GM21390 (cell line): ENCODE measurements around the gene ASIC2.

Experiments used
- ATAC-seq: cut with Tn5 transposase; IDR thresholded peaks from one replicate; pipeline ENCODE4 v1.9.1; 2021; ENCODE audit not compliant: unreplicated experiment

ASIC2 gene

DNA sequence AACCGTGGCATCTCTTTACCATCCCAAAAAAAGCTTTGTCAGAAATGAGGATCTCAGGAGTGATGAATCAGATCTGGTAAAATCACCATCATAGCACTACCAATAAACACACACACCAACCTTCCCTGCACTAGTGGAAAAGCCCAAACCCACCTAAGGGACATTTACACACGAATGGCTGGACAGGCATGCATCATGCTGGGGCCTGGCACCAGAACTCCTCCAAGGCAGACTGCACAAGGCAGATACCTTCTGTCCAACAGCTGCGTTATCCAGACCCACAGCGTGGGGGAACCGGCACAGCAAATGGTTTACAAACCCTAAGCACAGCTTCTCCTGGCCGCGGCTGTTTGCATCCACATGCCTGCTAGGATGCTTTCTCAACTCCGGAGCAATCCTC, 2.8 kb downstream of the ASIC2 start:
- no peak for ATAC-seq

GRCh38 chr17:33288954-33289353, 4.1 kb downstream of the ASIC2 start:
- ATAC-seq = no peak

DNA sequence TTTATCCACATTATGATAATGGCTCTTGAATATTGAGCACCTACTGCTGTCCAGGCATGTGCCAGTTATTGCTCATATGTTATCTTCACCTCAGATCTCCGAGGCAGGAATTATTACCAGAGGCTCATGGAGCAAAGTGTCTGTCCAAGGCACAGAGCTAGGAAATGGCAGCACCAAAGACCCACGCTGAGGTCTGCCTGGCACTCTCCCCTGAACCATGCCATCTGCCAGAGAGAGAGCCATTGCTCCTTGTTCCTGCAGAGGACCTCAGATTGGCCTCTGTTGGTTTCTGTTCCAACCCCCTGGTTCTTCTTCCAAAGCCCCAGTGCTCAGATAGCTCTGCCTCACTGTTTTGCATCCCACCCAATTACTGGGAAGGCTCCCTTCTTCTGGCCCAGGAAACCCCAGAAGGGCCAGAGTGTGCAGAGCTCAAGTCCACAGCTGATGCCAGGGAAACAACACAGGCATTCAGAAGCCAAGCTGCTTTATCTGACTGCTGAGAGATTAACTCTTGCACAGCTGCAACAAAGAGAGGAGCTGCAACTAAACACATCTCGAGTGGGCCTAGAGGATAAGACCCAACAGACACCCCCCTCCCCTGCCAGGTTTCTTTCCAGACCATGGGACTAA, 5.9 kb downstream of the ASIC2 start:
- no peak for ATAC-seq

- no peak for ATAC-seq
Observed at GRCh38 chr17:33285413-33285812, 7.7 kb downstream of the ASIC2 start.

DNA sequence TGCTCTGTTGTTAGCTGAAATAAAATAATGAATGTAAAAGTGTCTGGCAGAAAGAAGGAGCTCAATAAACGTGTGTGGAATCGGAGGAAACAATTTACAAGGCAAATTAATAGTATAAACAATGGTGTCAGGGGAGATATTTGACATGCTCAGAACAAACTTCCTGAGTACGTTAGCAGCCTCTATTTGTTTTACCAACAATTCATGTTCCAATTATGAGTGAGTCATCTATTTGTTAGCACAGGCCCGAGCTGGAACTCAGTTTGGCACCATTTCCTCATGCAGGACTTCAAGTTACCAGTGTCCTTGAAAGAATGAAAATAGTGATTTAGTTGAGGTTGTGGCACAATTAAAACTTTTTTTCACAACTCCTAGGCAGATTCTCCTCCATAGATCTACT, 9.1 kb downstream of the ASIC2 start:
- ATAC-seq = no peak

- no peak for ATAC-seq
Observed at GRCh38 chr17:33280162-33280943, 12.7 kb downstream of the ASIC2 start.

DNA sequence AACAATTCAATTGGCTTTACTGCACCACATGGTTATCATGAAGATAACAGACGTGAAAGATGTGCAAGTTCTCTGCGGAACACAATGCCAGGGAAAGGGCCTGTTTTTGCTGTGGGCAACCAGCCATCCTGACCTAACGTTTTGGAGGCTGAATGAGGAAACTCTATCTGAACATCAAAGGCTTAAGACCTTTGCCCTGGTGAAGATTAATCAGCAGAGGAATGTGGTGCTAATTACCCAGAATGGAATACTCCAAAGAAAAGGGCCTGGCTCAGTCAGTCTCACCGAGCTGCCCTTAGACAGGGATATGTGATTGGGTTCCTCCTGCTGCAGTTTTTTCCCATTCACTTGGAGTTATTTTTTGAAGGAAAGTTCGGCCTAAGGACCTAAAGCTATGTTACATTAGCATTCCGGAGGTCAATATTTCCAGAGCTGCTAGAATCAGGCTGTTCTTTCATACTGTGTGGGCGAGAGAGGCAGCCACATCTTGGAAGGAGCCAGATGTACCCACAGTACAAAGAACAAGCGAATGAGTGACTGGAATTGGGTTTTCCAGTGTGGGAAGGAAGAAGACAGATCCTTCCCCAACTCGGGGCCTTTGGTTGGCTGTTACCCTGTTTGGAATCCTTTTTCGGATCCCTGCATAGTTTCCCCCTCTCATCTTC, 15.5 kb downstream of the ASIC2 start:
- ATAC-seq = no peak

DNA sequence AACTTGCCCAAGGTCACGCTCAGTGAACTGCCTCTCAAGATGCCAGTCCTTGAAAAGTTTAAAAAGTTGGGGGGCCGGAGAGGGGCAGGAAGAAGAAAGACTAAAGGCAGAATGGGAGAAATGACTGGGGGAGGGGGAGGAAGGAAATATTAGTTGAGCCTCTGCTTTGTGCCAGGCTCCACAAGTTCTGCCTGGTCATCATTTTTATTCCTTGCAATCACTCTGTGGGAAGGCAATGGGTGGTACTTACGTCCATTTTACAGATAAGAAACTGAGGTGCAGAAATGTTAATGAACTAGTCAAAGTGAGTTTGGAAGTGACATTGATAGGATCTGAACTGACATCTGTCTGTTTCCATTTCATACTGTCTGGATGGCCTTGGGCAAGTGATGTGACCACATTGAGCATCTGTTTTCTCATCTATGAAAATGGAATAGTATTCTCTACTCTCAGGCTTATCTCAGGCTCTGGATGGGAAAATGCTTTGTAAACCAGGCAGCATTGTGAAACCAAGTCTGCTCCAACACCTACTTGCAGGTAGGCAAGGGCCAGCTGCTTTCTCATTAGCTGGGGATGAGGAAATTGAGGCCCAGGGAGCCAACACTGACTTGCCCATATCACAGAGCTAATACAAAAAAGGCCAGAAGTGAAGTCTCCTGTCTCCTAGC, 19.2 kb downstream of the ASIC2 start:
- ATAC-seq = no peak

DNA sequence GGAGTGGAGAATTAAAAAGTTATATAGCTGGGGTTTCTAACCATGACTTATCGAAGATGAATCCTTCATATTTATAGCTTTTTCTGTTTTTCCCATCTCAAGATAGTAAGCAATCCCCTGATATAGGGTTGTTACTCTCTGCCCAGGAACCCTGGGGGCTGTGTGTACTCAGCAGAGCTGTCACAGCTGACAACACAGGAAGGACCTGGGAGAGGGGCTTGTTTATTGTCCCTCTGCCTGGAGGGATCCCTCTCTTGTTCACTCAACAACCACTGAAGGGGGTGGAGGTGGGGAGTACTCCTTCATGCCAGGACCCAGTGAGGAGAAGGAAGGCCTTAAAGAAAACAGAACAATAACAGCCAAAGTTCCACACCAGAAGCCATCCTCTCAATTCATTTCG, 19.8 kb downstream of the ASIC2 start:
- ATAC-seq = no peak

GRCh38 chr17:33272438-33272837, 20.7 kb downstream of the ASIC2 start:
- no peak for ATAC-seq

- ATAC-seq = no peak
Observed at GRCh38 chr17:33269337-33270060, 23.6 kb downstream of the ASIC2 start.

GRCh38 chr17:33267851-33268548, 25.1 kb downstream of the ASIC2 start:
- ATAC-seq = no peak

- no peak for ATAC-seq
Observed at GRCh38 chr17:33267271-33267790, 25.8 kb downstream of the ASIC2 start.

DNA sequence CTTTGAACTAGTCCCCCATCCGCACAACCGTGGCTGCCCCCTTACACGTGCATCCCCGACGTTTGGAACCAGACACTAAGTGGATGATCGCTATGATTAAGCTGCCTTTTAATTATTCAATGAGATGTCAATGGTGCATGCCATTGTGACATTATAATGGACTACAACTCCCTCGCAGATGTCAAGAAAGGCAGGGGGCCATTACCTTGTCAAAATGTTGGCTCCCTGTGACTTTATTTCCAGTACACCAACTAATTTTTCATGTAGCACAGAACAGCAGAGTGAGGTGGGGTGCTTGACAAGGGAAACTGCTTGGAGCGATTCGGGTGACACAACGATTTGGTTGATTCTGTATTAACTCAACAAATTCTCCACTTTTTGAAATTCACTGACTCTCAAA, 26.5 kb downstream of the ASIC2 start:
- ATAC-seq = no peak

DNA sequence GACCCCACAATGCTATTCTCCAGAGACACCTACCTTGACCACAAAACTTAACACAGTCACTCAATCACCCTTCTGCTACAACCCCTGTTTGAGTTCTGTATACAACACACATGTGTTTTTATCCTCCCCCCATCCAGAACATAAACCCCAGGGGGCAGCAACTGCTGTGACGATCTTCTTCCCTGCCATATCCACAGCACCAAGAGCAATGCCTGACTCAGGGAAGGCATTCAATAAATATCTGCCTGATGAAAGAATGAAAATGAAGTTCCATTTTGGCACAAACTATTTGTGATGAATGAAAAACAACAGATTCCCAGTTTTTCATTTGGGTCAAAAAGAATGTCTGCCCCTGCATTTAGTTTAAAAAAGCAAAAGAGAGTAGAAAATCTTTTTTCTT, 27.0 kb downstream of the ASIC2 start:
- no peak for ATAC-seq

DNA sequence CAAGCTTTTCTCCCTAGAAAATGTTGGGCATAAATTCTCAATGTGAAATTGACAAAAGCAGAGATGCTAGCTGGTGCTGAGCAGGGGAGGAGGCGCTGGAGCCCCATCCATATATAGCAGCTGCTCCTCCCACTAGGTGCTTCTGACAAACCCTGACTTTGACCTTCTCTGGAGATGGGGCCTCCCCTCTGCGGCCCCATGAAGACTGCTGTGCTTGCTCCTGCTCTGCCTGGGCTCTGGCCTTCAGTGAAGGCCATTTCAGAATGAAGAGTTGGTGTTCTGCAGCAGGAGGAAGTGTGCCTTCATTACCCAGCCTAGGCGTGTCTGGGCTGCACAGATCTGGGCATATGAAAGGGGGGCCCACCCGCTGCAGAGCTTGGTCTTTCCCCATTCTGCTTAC, 29.7 kb downstream of the ASIC2 start:
- ATAC-seq = no peak

- no peak for ATAC-seq
Observed at GRCh38 chr17:33262266-33263123, 30.6 kb downstream of the ASIC2 start.

DNA sequence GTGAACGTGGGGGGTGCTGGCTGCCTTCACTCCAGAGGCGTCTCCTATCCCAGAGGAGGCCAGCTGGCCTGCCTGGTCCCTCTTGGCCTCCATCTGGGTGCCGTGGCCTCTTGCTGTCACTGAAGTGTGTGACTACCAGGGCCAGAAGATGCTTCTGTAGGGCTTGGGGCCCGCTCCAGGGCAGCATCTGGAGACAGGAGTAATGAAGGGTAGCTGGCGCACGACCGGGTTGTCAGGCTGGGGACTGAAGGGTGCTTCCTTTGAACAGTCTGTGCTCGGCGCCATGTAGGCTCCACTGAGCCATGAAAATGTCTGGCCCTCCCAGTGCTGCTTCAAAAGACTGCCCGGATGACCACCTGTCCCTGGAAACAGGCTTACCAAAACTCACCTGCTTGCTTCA, 31.3 kb downstream of the ASIC2 start:
- ATAC-seq = no peak

DNA sequence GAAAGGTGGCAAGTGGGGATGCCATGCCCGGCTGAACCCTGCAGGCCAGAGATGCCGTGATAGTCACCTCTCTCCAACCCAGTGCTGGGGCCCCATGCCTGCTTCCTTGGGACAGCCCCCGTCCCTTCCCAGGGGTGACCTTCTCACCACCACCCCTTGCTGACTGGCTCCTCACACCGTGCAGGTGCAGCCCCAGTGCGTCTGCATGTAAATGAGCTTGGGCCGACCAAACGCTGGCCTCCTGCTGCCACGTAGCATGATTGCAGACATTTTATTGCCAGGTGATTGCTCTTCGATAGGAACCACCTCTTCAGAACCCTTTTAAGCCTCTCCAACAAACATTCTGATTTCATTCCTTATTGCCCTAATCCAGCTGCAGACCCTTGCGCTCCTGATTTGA, 32.5 kb downstream of the ASIC2 start:
- no peak for ATAC-seq
